PC-9 (cell line): ENCODE measurements around the gene MAX. TPM values are rescaled to one million over a fixed set of nuclear protein-coding genes. Genes with fewer than 3 reads are reported as not detected.

Experiments used
- BruUV-seq: library from RNA; stranded (reverse); fragments of 400-500 nt; replicated peaks from 2 replicates; lab custom pipeline; 2021; lab: Mats Ljungman, UMichigan
- CTCF ChIA-PET: fragments of 300-600 bp; sonication (Branson Sonifier 250); formaldehyde crosslinking; loops from one replicate; lab custom pipeline; 2022; ENCODE audit warnings: antibody characterized with exemption; lab: Charles Lee
- POLR2A ChIA-PET: fragments of 300-600 bp; sonication (Branson Sonifier 250); formaldehyde crosslinking; loops from one replicate; lab custom pipeline; 2022; ENCODE audit warnings: antibody characterized with exemption; ENCODE audit not compliant: unreplicated experiment; lab: Charles Lee
- DNase-seq, 2 experiments: peaks; one replicate each; pipeline versions ENCODE4 v3.0.0 to v3.0.0-alpha.2; 2015 to 2022; ENCODE audit warnings: mixed read lengths in 1 of 2
- H2AFZ ChIP-seq: fragments of 200-600 bp; sonication (generic); 2 replicates; pipeline ENCODE4 v1.8.1; 2017; ENCODE audit warnings: antibody characterized with exemption
- H3F3A ChIP-seq: fragments of 200-600 bp; sonication (generic); 2 replicates; pipeline ENCODE4 v1.8.1; 2017; ENCODE audit warnings: antibody characterized with exemption, mild to moderate bottlenecking, low read depth; ENCODE audit not compliant: insufficient read depth
- H3K27ac ChIP-seq: fragments of 200-600 bp; sonication (generic); 2 replicates; pipeline ENCODE4 v1.6.1; 2016; ENCODE audit warnings: mixed run types
- H3K27me3 ChIP-seq: fragments of 200-600 bp; sonication (generic); 2 replicates; pipeline ENCODE4 v1.6.1; 2016; ENCODE audit warnings: low read depth, mixed run types; ENCODE audit not compliant: insufficient read depth
- H3K36me3 ChIP-seq: fragments of 200-600 bp; sonication (generic); 2 replicates; pipeline ENCODE4 v1.6.1; 2016; ENCODE audit warnings: low read depth, mixed run types
- H3K4me1 ChIP-seq: fragments of 200-600 bp; sonication (generic); replicated peaks from 2 replicates; pipeline ENCODE4 v1.6.1; 2016; ENCODE audit warnings: mixed run types; ENCODE audit not compliant: insufficient read depth
- H3K4me2 ChIP-seq: fragments of 200-600 bp; sonication (generic); 2 replicates; pipeline ENCODE4 v1.6.1; 2017; ENCODE audit warnings: mixed run types
- H3K4me3 ChIP-seq: fragments of 200-600 bp; sonication (generic); 2 replicates; pipeline ENCODE4 v1.6.1; 2016; ENCODE audit warnings: mixed run types
- H3K79me2 ChIP-seq: fragments of 200-600 bp; sonication (generic); 2 replicates; pipeline ENCODE4 v1.6.1; 2017; ENCODE audit warnings: low read depth, mixed run types
- H3K9me2 ChIP-seq: fragments of 200-600 bp; sonication (generic); 2 replicates; pipeline ENCODE4 v1.8.1; 2017; ENCODE audit warnings: mild to moderate bottlenecking; ENCODE audit not compliant: insufficient read depth
- H3K9me3 ChIP-seq: fragments of 200-600 bp; sonication (generic); 2 replicates; pipeline ENCODE4 v1.8.1; 2016; ENCODE audit warnings: low read depth; ENCODE audit not compliant: insufficient read depth
- H4K20me1 ChIP-seq: fragments of 200-600 bp; sonication (generic); 2 replicates; pipeline ENCODE4 v1.8.1; 2017; ENCODE audit not compliant: insufficient read depth
- EZH2 ChIP-seq: fragments of 200-600 bp; sonication (generic); IDR thresholded peaks from 2 replicates; pipeline ENCODE4 v1.8.0; 2017; ENCODE audit warnings: antibody characterized with exemption, low read depth
- intact Hi-C: fragments of 100-400 bp; cut with micrococcal nuclease; formaldehyde crosslinking; loops from one replicate; pipeline ENCODE4 v1.10.0; 2022; ENCODE audit not compliant: unreplicated experiment
- total RNA-seq: library from RNA; stranded (reverse); gene quantifications from 2 replicates; pipeline ENCODE4 v1.2.3, GENCODE V29; 2021
- TF ChIP-seq, protein P1 (sequence below): fragments of 200-600 bp; sonication (generic); conservative IDR thresholded peaks from 2 replicates; pipeline ENCODE4 v1.6.1; 2017; ENCODE audit warnings: mixed run types, antibody characterized with exemption, mild to moderate bottlenecking, moderate library complexity

MAX gene
- total RNA-seq, 1 experiment from 2014 or later, result 76.1 TPM

DNA sequence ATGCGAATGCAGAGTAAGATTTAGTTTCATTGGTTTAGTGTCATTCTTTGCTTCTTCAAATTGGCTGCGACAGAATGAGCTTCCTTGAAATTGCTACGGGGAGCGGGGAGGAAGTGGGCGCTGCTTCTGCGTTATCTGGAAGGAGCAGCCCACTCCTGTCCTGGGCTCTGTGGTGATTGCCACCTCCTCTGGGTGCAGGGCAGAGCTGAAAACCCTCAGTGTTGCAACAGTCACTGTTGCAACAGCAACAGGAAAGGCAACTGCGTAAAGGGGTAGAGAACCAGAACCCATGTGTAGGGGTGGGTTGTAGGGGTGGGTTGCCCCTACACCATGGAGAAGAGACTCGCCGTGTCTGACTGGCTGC lies 57.7 kb downstream of the MAX start:
- no peaks in the 10 kb centered on the region; the same call in 1 of the 2 replicates for H4K20me1 ChIP-seq
- intact Hi-C loops, result no loop called here
- no peak overlapping the region for H3K27ac ChIP-seq
- H3K27me3 ChIP-seq, result no peaks in the 10 kb centered on the region
- no peak overlapping the region for H3K4me2 ChIP-seq
- TF ChIP-seq EZH2, result no peak
- TF ChIP-seq, protein P1, sequence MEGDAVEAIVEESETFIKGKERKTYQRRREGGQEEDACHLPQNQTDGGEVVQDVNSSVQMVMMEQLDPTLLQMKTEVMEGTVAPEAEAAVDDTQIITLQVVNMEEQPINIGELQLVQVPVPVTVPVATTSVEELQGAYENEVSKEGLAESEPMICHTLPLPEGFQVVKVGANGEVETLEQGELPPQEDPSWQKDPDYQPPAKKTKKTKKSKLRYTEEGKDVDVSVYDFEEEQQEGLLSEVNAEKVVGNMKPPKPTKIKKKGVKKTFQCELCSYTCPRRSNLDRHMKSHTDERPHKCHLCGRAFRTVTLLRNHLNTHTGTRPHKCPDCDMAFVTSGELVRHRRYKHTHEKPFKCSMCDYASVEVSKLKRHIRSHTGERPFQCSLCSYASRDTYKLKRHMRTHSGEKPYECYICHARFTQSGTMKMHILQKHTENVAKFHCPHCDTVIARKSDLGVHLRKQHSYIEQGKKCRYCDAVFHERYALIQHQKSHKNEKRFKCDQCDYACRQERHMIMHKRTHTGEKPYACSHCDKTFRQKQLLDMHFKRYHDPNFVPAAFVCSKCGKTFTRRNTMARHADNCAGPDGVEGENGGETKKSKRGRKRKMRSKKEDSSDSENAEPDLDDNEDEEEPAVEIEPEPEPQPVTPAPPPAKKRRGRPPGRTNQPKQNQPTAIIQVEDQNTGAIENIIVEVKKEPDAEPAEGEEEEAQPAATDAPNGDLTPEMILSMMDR, result no peak
- no peaks in the 10 kb centered on the region for H3F3A ChIP-seq
- POLR2A ChIA-PET, result no interaction called here
- no peak for DNase-seq
- CTCF ChIA-PET, result no interaction called here
- no TSS peak for BruUV-seq
- no peaks in the 10 kb centered on the region for H3K36me3 ChIP-seq
- H3K4me3 ChIP-seq, result no peak overlapping the region
- no peak overlapping the region for H2AFZ ChIP-seq
- no peaks in the 10 kb centered on the region for H3K9me3 ChIP-seq
- H3K9me2 ChIP-seq, result no peaks in the 10 kb centered on the region
- H3K79me2 ChIP-seq, result no peaks in the 10 kb centered on the region
- H3K4me1 ChIP-seq, result no peaks in the 10 kb centered on the region

DNA sequence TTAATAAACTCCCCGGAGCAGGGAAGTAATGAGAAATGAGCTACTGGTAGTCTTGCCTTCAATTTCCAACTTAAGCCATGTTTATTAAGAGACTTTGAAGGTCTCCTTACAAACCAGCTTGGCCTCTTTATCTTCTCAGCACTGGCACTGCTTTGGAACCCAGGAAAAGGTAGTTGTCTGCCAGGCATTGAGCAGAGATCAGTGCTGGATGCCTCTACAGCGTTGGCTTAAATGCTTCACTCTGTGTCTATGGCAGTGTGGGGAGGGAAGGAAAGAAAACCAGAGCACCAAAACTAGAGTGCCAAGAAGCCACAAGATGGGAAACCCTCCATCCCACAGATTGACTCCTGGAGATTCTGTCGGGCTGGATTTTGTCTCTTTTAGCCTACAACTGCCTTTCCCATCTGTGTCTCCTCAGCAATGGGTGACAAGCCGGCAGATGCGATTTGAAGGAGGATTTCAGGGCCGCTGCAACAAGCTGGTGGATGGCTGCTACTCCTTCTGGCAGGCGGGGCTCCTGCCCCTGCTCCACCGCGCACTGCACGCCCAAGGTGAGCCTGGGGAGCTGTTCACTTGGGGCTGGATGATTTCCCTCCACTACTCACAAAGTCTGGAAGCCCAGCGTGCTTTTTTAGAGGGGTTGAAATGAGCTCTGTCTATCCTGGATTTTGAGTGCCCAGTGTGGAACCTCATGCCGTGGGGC lies 58.3 kb downstream of the MAX start:
- Histone ChIP-seq H3F3A (no peaks in the 10 kb centered on the region), H3K4me1 (no peaks in the 10 kb centered on the region), H3K9me2 (no peaks in the 10 kb centered on the region), H3K36me3 (no peaks in the 10 kb centered on the region), H2AFZ (no peak overlapping the region), H4K20me1 (no peaks in the 10 kb centered on the region; the same call in 1 of the 2 replicates), H3K27ac (no peak overlapping the region), H3K4me2 (no peak overlapping the region), H3K4me3 (no peak overlapping the region), H3K27me3 (no peaks in the 10 kb centered on the region), H3K79me2 (no peaks in the 10 kb centered on the region), H3K9me3 (no peaks in the 10 kb centered on the region)
- POLR2A ChIA-PET, result no interaction called here
- DNase-seq, result no peak
- intact Hi-C loops, result no loop called here
- TF ChIP-seq, protein P1, result no peak
- no peak for TF ChIP-seq EZH2
- no TSS peak for BruUV-seq
- CTCF ChIA-PET, result no interaction called here

DNA sequence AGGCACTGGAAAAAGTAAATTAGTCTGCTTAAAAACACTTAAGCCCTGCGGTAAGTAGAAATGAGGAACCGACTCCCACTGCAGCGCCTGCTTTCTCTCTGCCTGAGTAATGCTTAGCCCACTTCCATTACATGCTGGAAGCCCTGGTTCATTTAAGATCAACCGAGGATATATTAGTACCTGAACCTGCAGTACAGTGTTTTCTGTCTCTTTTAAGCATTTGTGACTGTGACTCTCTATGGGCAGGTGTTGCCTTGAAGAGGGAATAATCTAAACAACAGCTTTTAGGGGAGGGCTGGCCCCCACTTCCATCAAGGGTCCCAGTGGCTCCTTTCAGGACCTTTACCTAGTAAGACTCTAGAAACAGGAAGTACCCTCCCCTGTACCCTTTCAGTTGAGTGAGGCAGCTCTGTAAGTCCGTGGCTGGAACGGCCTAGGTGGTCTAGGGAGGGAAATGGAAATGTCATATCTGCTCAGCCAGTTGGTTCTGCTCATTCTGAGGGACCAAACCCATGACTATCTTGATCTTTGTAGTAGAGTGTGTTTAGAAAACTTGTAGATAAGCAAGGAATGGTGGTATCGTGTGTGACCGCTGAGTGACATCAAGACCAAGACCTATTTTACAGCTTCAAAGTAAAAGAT lies 59.5 kb downstream of the MAX start:
- POLR2A ChIA-PET, result no interaction called here
- Histone ChIP-seq H3K9me2 (no peaks in the 10 kb centered on the region), H2AFZ (no peak overlapping the region), H3K4me2 (no peak overlapping the region), H3K9me3 (no peaks in the 10 kb centered on the region), H3K4me1 (no peaks in the 10 kb centered on the region), H3K27me3 (no peaks in the 10 kb centered on the region), H3K27ac (no peak overlapping the region), H3K36me3 (no peaks in the 10 kb centered on the region), H3F3A (no peaks in the 10 kb centered on the region), H4K20me1 (no peaks in the 10 kb centered on the region; the same call in 1 of the 2 replicates), H3K79me2 (no peaks in the 10 kb centered on the region), H3K4me3 (no peak overlapping the region)
- intact Hi-C loops, result no loop called here
- TF ChIP-seq, protein P1, result no peak
- no peak for TF ChIP-seq EZH2
- CTCF ChIA-PET, result no interaction called here
- no peak for DNase-seq
- no TSS peak for BruUV-seq
